DND-41 (cell line): ENCODE results near the gene CLK3.

Source experiments
- EZH2 ChIP-seq: IDR thresholded peaks from 3 replicates; pipeline ENCODE4 v1.6.1; 2012; ENCODE audit warnings: borderline replicate concordance, low read depth, mild to moderate bottlenecking, moderate library complexity, low read length, inconsistent platforms; ENCODE audit not compliant: severe bottlenecking
- TF ChIP-seq, protein P1 (sequence below): IDR thresholded peaks from 2 replicates; pipeline ENCODE4 v1.5.1; 2012; ENCODE audit warnings: borderline replicate concordance, low read length, moderate library complexity, mild to moderate bottlenecking; ENCODE audit not compliant: poor library complexity, severe bottlenecking; ENCODE audit errors: extremely low read depth

DNA sequence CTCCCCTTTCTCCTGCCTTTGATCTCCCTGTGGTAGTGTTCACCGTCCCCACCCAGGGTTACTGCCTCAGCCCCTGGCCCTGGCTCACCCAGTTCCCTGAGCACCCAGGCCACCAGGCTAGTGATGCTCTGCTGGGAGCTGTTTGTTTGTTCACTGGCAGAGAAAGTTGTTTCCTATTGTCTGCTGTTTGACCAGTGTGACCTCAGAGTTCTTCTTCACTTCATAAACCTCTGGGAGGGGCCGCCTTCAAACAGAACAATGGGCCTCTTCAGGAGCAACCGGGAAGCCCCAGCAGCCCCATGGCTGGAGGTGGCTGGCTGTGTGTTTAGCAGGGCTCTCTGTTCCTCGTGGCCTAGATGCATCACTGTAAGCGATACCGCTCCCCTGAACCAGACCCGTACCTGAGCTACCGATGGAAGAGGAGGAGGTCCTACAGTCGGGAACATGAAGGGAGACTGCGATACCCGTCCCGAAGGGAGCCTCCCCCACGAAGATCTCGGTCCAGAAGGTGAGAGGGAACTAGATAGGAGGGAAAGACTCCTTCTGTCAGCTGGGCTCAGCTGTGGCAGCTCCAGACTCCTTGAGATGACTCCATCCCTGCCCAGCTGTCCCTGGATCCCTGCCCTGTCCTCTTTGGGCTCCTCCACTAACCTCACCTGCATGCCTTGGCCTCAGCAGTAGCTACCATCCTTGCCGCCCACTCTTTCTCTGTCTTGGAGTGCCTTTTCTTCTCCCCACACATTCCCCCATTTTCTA is 3.4 kb downstream of the CLK3 start:
- no peak for TF ChIP-seq EZH2
- TF ChIP-seq, protein P1, sequence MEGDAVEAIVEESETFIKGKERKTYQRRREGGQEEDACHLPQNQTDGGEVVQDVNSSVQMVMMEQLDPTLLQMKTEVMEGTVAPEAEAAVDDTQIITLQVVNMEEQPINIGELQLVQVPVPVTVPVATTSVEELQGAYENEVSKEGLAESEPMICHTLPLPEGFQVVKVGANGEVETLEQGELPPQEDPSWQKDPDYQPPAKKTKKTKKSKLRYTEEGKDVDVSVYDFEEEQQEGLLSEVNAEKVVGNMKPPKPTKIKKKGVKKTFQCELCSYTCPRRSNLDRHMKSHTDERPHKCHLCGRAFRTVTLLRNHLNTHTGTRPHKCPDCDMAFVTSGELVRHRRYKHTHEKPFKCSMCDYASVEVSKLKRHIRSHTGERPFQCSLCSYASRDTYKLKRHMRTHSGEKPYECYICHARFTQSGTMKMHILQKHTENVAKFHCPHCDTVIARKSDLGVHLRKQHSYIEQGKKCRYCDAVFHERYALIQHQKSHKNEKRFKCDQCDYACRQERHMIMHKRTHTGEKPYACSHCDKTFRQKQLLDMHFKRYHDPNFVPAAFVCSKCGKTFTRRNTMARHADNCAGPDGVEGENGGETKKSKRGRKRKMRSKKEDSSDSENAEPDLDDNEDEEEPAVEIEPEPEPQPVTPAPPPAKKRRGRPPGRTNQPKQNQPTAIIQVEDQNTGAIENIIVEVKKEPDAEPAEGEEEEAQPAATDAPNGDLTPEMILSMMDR = no peak
